IMR-90 (cell line): ENCODE data around the gene URB1. TPM values are rescaled to one million over a fixed set of nuclear protein-coding genes. Genes with fewer than 3 reads are reported as not detected.

Experiments
- ATAC-seq: fragments of 200-7000 bp; cut with Tn5 transposase; 2 replicates; pipeline ENCODE4 v1.9.1; 2020; ENCODE audit warnings: low read depth, mild to moderate bottlenecking, moderate library complexity
- BruUV-seq: library from RNA; stranded (reverse); fragments of 400-500 nt; replicated peaks from 2 replicates; lab custom pipeline; 2021; lab: Mats Ljungman, UMichigan
- CTCF ChIA-PET: fragments of 300-600 bp; formaldehyde crosslinking; extraction: SDS; loops from one replicate; lab custom pipeline; 2021; ENCODE audit warnings: antibody characterized with exemption; lab: Yijun Ruan, JAX
- POLR2A ChIA-PET: fragments of 300-600 bp; sonication (Branson Sonifier 250); formaldehyde crosslinking; loops from one replicate; lab custom pipeline; 2022; ENCODE audit warnings: antibody characterized with exemption; ENCODE audit not compliant: unreplicated experiment; lab: Charles Lee
- DNase-seq: peaks from one replicate; pipeline ENCODE4 v3.0.0; 2013
- H2AFZ ChIP-seq: replicated peaks from 2 replicates; pipeline ENCODE3; 2013; ENCODE audit warnings: low read length, mild to moderate bottlenecking; ENCODE audit not compliant: poor library complexity
- H2AK5ac ChIP-seq: 2 replicates; pipeline ENCODE4 v1.6.1; 2013; ENCODE audit warnings: low read depth, low read length, inconsistent platforms
- H2AK9ac ChIP-seq: replicated peaks from 2 replicates; pipeline ENCODE3; 2013; ENCODE audit warnings: mild to moderate bottlenecking, low read depth, low read length, moderate library complexity; ENCODE audit not compliant: poor library complexity
- H2BK120ac ChIP-seq: 2 replicates; pipeline ENCODE4 v1.6.1; 2013; ENCODE audit warnings: low read depth, low read length, inconsistent platforms
- H2BK15ac ChIP-seq: 3 replicates; pipeline ENCODE4 v1.6.1; 2013; ENCODE audit warnings: low read depth, low read length, inconsistent platforms
- H2BK20ac ChIP-seq: 2 replicates; pipeline ENCODE4 v1.6.1; 2013; ENCODE audit warnings: low read depth, mild to moderate bottlenecking, inconsistent platforms, low read length, moderate library complexity
- H2BK5ac ChIP-seq: 2 replicates; pipeline ENCODE4 v1.6.1; 2013; ENCODE audit warnings: mild to moderate bottlenecking, low read depth, low read length, inconsistent platforms; ENCODE audit not compliant: poor library complexity, severe bottlenecking
- H3K14ac ChIP-seq: replicated peaks from 2 replicates; pipeline ENCODE4 v1.6.1; 2013; ENCODE audit warnings: low read depth, low read length, inconsistent platforms
- H3K18ac ChIP-seq: 2 replicates; pipeline ENCODE4 v1.6.1; 2013; ENCODE audit warnings: low read depth, low read length, control low read depth
- H3K23ac ChIP-seq: 2 replicates; pipeline ENCODE4 v1.6.1; 2013; ENCODE audit warnings: low read depth, low read length, inconsistent platforms
- H3K27ac ChIP-seq: 2 replicates; pipeline ENCODE4 v1.5.1; 2013; ENCODE audit warnings: mild to moderate bottlenecking, control low read depth, low read length; ENCODE audit not compliant: insufficient read depth
- H3K27me3 ChIP-seq: 2 replicates; pipeline ENCODE4 v1.6.1; 2013; ENCODE audit warnings: low read length; ENCODE audit not compliant: control insufficient read depth, insufficient read depth
- H3K36me3 ChIP-seq: 2 replicates; pipeline ENCODE4 v1.6.1; 2013; ENCODE audit warnings: low read length, mixed read lengths; ENCODE audit not compliant: control insufficient read depth, insufficient read depth
- H3K4ac ChIP-seq: 2 replicates; pipeline ENCODE4 v1.6.1; 2013; ENCODE audit warnings: low read depth, low read length, inconsistent platforms
- H3K4me1 ChIP-seq: 2 replicates; pipeline ENCODE4 v1.6.1; 2013; ENCODE audit warnings: low read length, mixed read lengths; ENCODE audit not compliant: control insufficient read depth, insufficient read depth
- H3K4me2 ChIP-seq: 2 replicates; pipeline ENCODE4 v1.6.1; 2013; ENCODE audit warnings: low read depth, mild to moderate bottlenecking, control low read depth, low read length, moderate library complexity
- H3K4me3 ChIP-seq: 2 replicates; pipeline ENCODE4 v1.5.1; 2013; ENCODE audit warnings: low read depth, mild to moderate bottlenecking, control low read depth, low read length, moderate library complexity; ENCODE audit not compliant: insufficient read depth
- H3K56ac ChIP-seq: 2 replicates; pipeline ENCODE4 v1.6.1; 2013; ENCODE audit warnings: low read length, inconsistent platforms; ENCODE audit not compliant: insufficient read depth; ENCODE audit errors: extremely low read depth
- H3K79me1 ChIP-seq, 2 experiments: 2 replicates each; pipeline ENCODE4 v1.6.1; 2013; ENCODE audit warnings: low read length in 2 of 2, inconsistent platforms in 1 of 2, low read depth in 1 of 2
- H3K9ac ChIP-seq: 2 replicates; pipeline ENCODE4 v1.6.1; 2013; ENCODE audit warnings: low read depth, low read length, control low read depth
- H3K9me1 ChIP-seq: 2 replicates; pipeline ENCODE4 v1.6.1; 2013; ENCODE audit warnings: low read length, inconsistent platforms; ENCODE audit not compliant: insufficient read depth
- H3K9me3 ChIP-seq: 2 replicates; pipeline ENCODE4 v1.6.1; 2013; ENCODE audit warnings: low read length; ENCODE audit not compliant: control insufficient read depth, insufficient read depth
- H4K20me1 ChIP-seq: 2 replicates; pipeline ENCODE4 v1.6.1; 2013; ENCODE audit warnings: low read length, inconsistent platforms; ENCODE audit not compliant: insufficient read depth
- H4K5ac ChIP-seq: 2 replicates; pipeline ENCODE4 v1.6.1; 2013; ENCODE audit warnings: mild to moderate bottlenecking, low read depth, low read length, control low read depth
- H4K8ac ChIP-seq, 2 experiments: 2 replicates each; pipeline ENCODE4 v1.6.1; 2013; ENCODE audit warnings: low read depth in 2 of 2, low read length in 2 of 2, control low read depth in 1 of 2, inconsistent platforms in 1 of 2
- H4K91ac ChIP-seq: 2 replicates; pipeline ENCODE4 v1.6.1; 2013; ENCODE audit warnings: low read depth, low read length, inconsistent platforms; ENCODE audit not compliant: insufficient read depth
- CEBPB ChIP-seq: IDR thresholded peaks from 2 replicates; pipeline ENCODE4 v1.6.1; 2012; ENCODE audit warnings: low read depth, low read length, improper control_type of control experiment
- CTCF ChIP-seq: conservative IDR thresholded peaks from 2 replicates; pipeline ENCODE4 v1.5.1; 2012; ENCODE audit warnings: mild to moderate bottlenecking, low read depth, low read length, improper control_type of control experiment
- FOS ChIP-seq: fragments of 150-350 bp; IDR thresholded peaks from 2 replicates; pipeline ENCODE4 v1.6.1; 2016; ENCODE audit warnings: low read depth, low read length
- NFE2L2 ChIP-seq: fragments of 150-350 bp; IDR thresholded peaks from 2 replicates; pipeline ENCODE4 v1.6.1; 2016; ENCODE audit warnings: low read depth, mild to moderate bottlenecking, low read length
- RAD21 ChIP-seq: IDR thresholded peaks from 2 replicates; pipeline ENCODE4 v1.6.1; 2012; ENCODE audit warnings: low read length, improper control_type of control experiment
- WGBS, 2 experiments: methylation state at CpG; one replicate each; pipeline versions ENCODE4 v1.1.5 to v1.1.7; 2013; ENCODE audit warnings: missing lambda C conversion rate in 2 of 2; ENCODE audit not compliant: insufficient read length in 1 of 2; ENCODE audit errors: extremely low coverage in 2 of 2; 5-methylcytosine and 5-hydroxymethylcytosine counted together
- dilution Hi-C: fragments of 300-500 bp; cut with HindIII; formaldehyde crosslinking; loops from one replicate; pipeline ENCODE4 v1.14.3; 2018; ENCODE audit warnings: low sequenced_read_pairs; ENCODE audit not compliant: unreplicated experiment
- in situ Hi-C: fragments of 300-500 bp; cut with MboI; formaldehyde crosslinking; loops from 3 replicates; pipeline ENCODE4 v1.14.3; 2019; ENCODE audit warnings: low sequenced_read_pairs, inconsistent platforms, mixed read lengths
- intact Hi-C: fragments of 100-400 bp; cut with micrococcal nuclease; formaldehyde crosslinking; loops from 2 replicates; pipeline ENCODE4 v1.10.0; 2022
- polyA plus RNA-seq, 3 experiments: library from polyadenylated mRNA; depleted of rRNA; stranded (reverse); fragments of >200 nt; gene quantifications; 2 replicates each; pipeline ENCODE4 v1.2.3, GENCODE V29; 2012; ENCODE audit warnings: low replicate concordance in 1 of 3
- total RNA-seq: library from RNA; depleted of rRNA; stranded (reverse); fragments of >200 nt; gene quantifications from 2 replicates; pipeline ENCODE4 v1.2.3, GENCODE V29; 2012

Gene URB1
- total and polyA plus RNA-seq, 2 of the 4 experiments (the other 2 are of a cell fraction), result 9.2 to 12.7 TPM

DNA sequence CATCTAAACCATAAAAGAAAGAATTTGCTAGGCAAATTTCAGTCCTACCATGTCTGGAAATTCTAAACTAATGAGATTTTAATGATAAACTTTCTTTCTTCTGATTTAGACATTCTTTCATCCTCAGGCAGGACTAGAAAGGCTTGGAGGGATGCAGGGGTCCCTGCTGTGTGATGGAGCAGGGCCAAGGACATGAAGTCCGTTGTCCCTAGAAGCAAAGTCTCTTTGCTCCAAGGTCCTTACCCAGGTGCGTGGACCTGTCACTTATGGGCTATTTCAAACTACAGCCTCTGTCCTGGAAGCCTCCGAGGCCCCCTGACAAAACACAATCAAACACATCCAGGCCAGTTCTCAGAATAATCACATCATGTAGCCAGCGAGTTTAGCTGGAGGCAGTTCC is 26.6 kb downstream of the URB1 start:
- Histone ChIP-seq H3K23ac (no peak overlapping the region), H3K18ac (no peak overlapping the region), H3K27me3 (no peaks in the 10 kb centered on the region), H3K36me3 (peaks cover 62% of the 10 kb centered on the region), H3K4ac (no peak overlapping the region), H2BK5ac (no peak overlapping the region), H3K27ac (no peak overlapping the region), H2AK5ac (no peak overlapping the region), H4K91ac (no peak overlapping the region), H2AK9ac (no peak overlapping the region), H2BK20ac (no peak overlapping the region), H3K9me3 (no peaks in the 10 kb centered on the region), H3K4me3 (no peak overlapping the region), H3K9me1 (no peaks in the 10 kb centered on the region), H4K8ac (no peak overlapping the region), H3K14ac (no peak overlapping the region), H2BK15ac (no peak overlapping the region), H2BK120ac (no peak overlapping the region), H3K4me2 (no peak overlapping the region), H3K4me1 (peaks cover 6% of the 10 kb centered on the region; the same call in 1 of the 2 replicates), H3K9ac (no peak overlapping the region), H2AFZ (no peak overlapping the region), H4K20me1 (no peaks in the 10 kb centered on the region), H3K79me1 (peaks cover 19 to 26% of the 10 kb centered on the region in 2 experiments), H3K56ac (no peak overlapping the region), H4K5ac (no peak overlapping the region)
- DNase-seq (no peak), ATAC-seq (no peak)
- BruUV-seq, result no TSS peak
- 100% methylated on average over 2 of the region's 4 CpGs; no CpG with 5 or more reads in 1 of the 2 experiments for WGBS, 2 experiments
- in situ Hi-C loops, result no loop called here
- POLR2A ChIA-PET, result no interaction called here
- dilution Hi-C loops, result no loop called here
- intact Hi-C loops, result no loop called here
- CTCF ChIA-PET, result no interaction called here
- no peak for TF ChIP-seq FOS
- TF ChIP-seq CEBPB, result no peak
- TF ChIP-seq RAD21, result no peak
- no peak for TF ChIP-seq CTCF
- TF ChIP-seq NFE2L2, result no peak
